T follicular helper cell (primary cell): Measurements from ENCODE around the gene SLC44A4.
"Not testable (repeated sequence)": the region's sequence is repeated elsewhere in the genome, so short reads cannot be mapped to it uniquely, and the experiment has no call there.

Experiments used
- DNase-seq: peaks from one replicate; pipeline ENCODE4 v3.0.0-alpha.2; 2020; ENCODE audit warnings: low read depth

SLC44A4 gene

GRCh38 chr6:31829633-31830283 is 49.0 kb downstream of the SLC44A4 start:
- DNase-seq, result no peak

GRCh38 chr6:31827286-31828079 is 51.3 kb downstream of the SLC44A4 start, which contains the start of gene HSPA1B:
HSPA1B (plus strand) TSS chr6:31827738; CDS start chr6:31827951, 213 bp downstream.
- DNase-seq, result peak; percentile 74

GRCh38 chr6:31826793-31827285 is 52.0 kb downstream of the SLC44A4 start:
- DNase-seq, result no peak

GRCh38 chr6:31825553-31825952 is 53.2 kb downstream of the SLC44A4 start:
- DNase-seq, result no peak

GRCh38 chr6:31823592-31824196 is 55.1 kb downstream of the SLC44A4 start:
- not testable (repeated sequence) for DNase-seq

GRCh38 chr6:31822036-31822821 is 56.6 kb downstream of the SLC44A4 start:
- DNase-seq, result peak; percentile 56

- no peak for DNase-seq
These were observed 57.3 kb downstream of the SLC44A4 start for GRCh38 chr6:31821301-31822035.

GRCh38 chr6:31820399-31820798 is 58.4 kb downstream of the SLC44A4 start:
- not testable (repeated sequence) for DNase-seq

- no peak for DNase-seq
These were observed 58.9 kb downstream of the SLC44A4 start for GRCh38 chr6:31819871-31820299.

- not testable (repeated sequence) for DNase-seq
These were observed 60.8 kb downstream of the SLC44A4 start for GRCh38 chr6:31817929-31818511.

- DNase-seq, result not testable (repeated sequence)
These were observed 61.5 kb downstream of the SLC44A4 start for GRCh38 chr6:31817133-31817928.

- DNase-seq, result peak; percentile 27
These were observed 63.6 kb downstream of the SLC44A4 start, which contains the start of the genes HSPA1A and HSPA1L for GRCh38 chr6:31815025-31815838. HSPA1A (plus strand) TSS chr6:31815543; CDS start chr6:31815757, 214 bp downstream. HSPA1L (minus strand) TSS chr6:31815283; CDS start chr6:31811972, 3,311 bp downstream.

- DNase-seq, result peak; percentile 66
These were observed 64.1 kb downstream of the SLC44A4 start for GRCh38 chr6:31814677-31815024.

GRCh38 chr6:31813465-31813849 is 65.3 kb downstream of the SLC44A4 start:
- DNase-seq, result no peak
